IPS-15b (cell line): ENCODE data around the gene SLC33A1.
"Not testable (repeated sequence)": the region's sequence is repeated elsewhere in the genome, so short reads cannot be mapped to it uniquely, and the experiment has no call there.

Experiments used
- H3K27me3 ChIP-seq: one replicate; pipeline ENCODE4 v1.6.1; 2013; ENCODE audit warnings: low read length; ENCODE audit not compliant: control insufficient read depth, insufficient read depth
- H3K36me3 ChIP-seq: one replicate; pipeline ENCODE4 v1.6.1; 2013; ENCODE audit warnings: low read length; ENCODE audit not compliant: control insufficient read depth, insufficient read depth
- H3K4me1 ChIP-seq: one replicate; pipeline ENCODE4 v1.6.1; 2013; ENCODE audit warnings: mild to moderate bottlenecking, low read length; ENCODE audit not compliant: control insufficient read depth, insufficient read depth
- H3K4me3 ChIP-seq: one replicate; pipeline ENCODE4 v1.5.1; 2013; ENCODE audit warnings: low read depth, low read length
- H3K9ac ChIP-seq: one replicate; pipeline ENCODE4 v1.6.1; 2013; ENCODE audit warnings: low read depth, mild to moderate bottlenecking, low read length
- H3K9me3 ChIP-seq: one replicate; pipeline ENCODE4 v1.6.1; 2013; ENCODE audit warnings: mild to moderate bottlenecking, low read length; ENCODE audit not compliant: control insufficient read depth, insufficient read depth

The SLC33A1 gene

DNA sequence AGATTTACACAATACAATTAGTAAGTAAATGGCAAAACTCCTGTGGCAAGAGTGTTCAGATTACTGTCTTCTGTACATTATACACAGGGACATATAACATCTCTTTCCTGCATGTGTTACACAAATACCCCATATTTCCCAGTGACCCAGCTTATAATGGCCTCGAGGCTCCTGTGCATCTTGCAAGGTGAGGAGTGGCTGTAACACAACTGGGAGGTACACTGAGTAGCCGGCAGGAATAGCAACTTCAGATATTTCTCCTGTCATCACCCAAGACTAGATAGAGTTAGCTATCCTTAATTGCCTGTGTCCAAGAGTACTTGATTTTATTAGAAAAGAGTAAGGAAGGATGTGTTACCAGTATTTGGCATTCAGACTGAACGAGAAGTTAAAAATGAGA, 21.8 kb upstream of the SLC33A1 start:
- Histone ChIP-seq H3K36me3 (no peaks in the 10 kb centered on the region), H3K9me3 (no peaks in the 10 kb centered on the region), H3K4me3 (no peak overlapping the region), H3K4me1 (no peaks in the 10 kb centered on the region), H3K27me3 (no peaks in the 10 kb centered on the region), H3K9ac (no peak overlapping the region)

DNA sequence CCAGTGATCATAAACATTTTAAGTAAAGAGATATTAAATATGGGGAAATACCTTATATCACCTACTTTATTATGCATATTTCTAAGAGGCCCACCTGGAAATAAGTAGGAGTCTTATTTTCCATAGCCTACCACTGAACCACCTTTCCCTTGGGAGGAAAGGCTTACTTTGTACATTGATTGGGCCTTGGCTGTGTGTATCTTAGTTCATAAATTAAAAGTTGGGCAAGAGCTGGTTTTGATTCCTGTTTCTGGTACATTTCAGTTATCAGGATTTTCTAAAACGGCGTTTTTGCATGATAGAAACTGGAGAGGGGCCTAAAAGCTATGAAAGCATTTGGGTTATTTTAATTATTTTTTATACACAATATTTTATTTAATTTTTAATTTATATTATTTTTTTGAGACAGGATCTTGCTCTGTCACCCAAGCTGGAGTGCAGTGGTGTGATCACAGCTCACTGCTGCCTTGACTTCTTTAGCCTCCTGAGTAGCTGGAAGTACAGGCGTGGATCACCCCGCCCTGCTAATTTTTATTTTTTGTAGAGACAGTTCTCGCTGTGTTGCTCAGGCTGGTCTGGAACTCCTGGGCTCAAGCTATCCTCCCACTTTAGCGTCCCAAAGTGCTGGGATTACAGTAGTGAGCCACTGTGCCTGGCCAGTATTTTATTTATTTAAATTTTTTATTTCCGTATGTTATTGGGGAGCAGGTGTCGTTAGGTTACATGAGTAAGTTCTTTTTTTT, 18.8 kb upstream of the SLC33A1 start:
- no peak overlapping the region for H3K4me3 ChIP-seq
- H3K9me3 ChIP-seq = no peaks in the 10 kb centered on the region
- no peaks in the 10 kb centered on the region for H3K4me1 ChIP-seq
- H3K9ac ChIP-seq = no peak overlapping the region
- H3K36me3 ChIP-seq = no peaks in the 10 kb centered on the region
- no peaks in the 10 kb centered on the region for H3K27me3 ChIP-seq

DNA sequence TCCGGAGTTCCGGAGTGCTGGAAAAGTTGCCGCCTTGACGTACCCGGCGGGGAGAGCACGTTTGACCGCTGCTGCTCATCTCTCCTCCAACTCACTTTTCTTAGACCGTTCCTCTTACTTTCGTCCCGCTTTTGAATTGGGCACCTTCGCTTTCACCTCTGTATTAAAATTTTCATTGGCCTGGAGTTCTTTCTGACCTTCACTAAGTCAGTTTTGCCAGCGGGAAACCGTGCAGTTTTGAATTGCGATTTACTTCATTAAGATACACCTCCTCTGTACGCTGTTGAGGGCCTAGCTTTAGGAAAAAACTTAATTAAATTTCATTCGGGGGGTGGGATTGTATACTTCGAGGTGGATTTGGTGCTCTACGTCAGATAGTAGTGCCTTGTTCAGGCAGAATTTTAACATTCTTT, 17.5 kb upstream of the SLC33A1 start:
- Histone ChIP-seq H3K9me3 (no peaks in the 10 kb centered on the region), H3K27me3 (no peaks in the 10 kb centered on the region), H3K36me3 (no peaks in the 10 kb centered on the region), H3K9ac (peak overlapping the region; percentile 77), H3K4me3 (peak overlapping the region; percentile 81), H3K4me1 (no peaks in the 10 kb centered on the region)

DNA sequence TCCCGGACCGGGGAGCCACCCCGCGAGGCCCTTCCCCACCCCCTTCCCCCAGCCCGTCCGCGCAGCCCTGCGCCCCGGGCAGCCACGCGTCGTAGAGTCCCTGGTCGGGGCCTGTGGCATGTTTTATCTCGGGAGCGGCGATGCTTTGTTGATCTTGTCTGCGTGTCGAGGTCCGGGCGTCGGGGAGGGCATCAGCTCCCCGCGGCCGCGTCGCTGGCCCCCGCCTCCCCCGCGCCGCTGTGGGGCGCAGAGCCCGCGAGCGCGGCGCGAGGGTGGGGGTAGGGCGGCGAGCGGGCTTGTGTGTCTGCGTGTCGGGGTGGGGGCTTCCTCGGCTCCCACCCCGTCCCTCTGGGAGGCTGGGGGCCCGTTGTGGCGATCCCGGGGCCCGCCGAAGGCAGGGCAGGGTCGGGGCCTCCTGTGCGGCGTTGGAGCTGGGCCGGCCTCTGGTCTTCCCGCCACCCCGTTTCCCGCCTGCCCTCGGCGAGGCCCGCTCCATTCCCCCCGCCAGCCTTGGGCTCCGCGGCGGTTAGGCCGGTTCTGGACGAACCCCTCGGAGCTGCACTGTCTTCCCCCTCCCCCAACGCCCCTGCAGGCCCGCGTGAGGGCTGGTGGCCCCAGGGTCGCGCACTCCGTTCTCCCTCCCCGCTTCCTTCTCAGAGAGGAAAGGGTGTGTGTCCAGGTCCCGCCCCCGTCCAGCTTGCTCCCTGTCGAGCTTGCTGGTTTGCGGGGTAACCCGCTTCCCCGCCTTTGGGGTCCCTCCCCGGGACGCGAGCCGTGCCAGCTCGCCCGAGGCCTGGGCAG, 16.9 kb upstream of the SLC33A1 start:
- Histone ChIP-seq H3K27me3 (no peaks in the 10 kb centered on the region), H3K4me1 (no peaks in the 10 kb centered on the region), H3K36me3 (no peaks in the 10 kb centered on the region)

DNA sequence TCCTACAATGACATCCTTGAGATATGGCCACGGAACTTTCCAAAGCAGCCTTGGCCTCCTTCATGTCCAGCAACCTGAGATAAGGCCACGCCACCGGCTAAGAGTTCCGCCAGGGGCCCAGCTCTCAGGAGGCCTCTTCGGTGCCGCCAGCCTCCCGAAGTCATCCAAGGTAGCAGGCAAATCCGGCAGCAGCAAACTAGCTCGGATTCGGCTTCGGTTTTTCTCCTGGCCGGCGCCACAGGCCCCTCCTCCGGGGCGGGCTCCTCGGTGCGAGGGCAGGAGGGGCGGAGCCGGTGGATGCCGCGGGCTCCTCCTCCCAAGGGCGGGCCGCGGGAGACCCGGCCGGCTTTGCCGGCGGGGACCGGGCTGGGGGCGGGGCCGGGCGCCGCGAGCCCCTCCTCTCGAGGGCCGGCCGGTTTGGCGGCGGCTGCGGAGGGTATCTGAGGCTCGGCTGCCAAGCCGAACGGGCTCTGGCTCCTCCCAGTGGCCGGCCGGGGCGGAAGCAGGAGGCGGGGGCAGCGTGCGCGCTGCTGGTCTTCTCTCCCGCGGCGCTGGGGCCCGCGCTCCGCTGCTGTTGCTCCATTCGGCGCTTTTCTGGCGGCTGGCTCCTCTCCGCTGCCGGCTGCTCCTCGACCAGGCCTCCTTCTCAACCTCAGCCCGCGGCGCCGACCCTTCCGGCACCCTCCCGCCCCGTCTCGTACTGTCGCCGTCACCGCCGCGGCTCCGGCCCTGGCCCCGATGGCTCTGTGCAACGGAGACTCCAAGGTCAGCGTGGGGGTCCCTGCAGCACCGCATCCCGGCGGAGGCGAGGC, 16.1 kb upstream of the SLC33A1 start, which contains the start of gene GMPS:
TSS of gene GMPS (plus strand) at position 518 of the 812 bp plus-strand sequence. CDS start at position 739, 221 bp downstream.
- Histone ChIP-seq H3K4me1 (no peaks in the 10 kb centered on the region), H3K9ac (peak within 1 kb of the TSS; percentile 77), H3K9me3 (no peaks in the 10 kb centered on the region), H3K4me3 (peak within 1 kb of the TSS; percentile 81), H3K27me3 (no peaks in the 10 kb centered on the region), H3K36me3 (no peaks in the 10 kb centered on the region)

More for the DNA sequence above, 16.9 kb upstream of the SLC33A1 start:
- H3K9ac ChIP-seq = peak overlapping the region; percentile 77
- peak overlapping the region; percentile 81 for H3K4me3 ChIP-seq
- H3K9me3 ChIP-seq = no peaks in the 10 kb centered on the region

DNA sequence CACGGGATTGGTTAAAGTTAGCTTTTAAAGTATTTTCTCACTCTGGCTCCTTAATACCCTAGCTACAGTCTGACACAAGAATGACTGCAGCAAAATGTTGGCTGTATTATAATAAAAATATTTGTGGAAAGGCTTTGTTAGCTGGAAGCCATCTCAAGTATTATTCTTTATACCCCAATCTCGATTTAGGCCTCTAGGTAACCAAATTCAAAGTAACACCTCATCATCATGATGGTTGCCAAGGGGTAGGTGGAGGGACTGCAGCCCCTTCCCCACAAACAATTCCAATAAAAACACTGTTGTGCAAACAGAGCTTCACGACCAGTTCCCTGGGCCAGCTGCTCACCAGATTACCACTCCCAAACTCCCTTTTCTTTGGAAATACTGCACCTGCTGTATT, 15.5 kb upstream of the SLC33A1 start:
- no peaks in the 10 kb centered on the region for H3K4me1 ChIP-seq
- peak overlapping the region; percentile 63 for H3K9ac ChIP-seq
- peak overlapping the region; percentile 62 for H3K4me3 ChIP-seq
- H3K36me3 ChIP-seq = no peaks in the 10 kb centered on the region
- H3K9me3 ChIP-seq = no peaks in the 10 kb centered on the region
- H3K27me3 ChIP-seq = no peaks in the 10 kb centered on the region

DNA sequence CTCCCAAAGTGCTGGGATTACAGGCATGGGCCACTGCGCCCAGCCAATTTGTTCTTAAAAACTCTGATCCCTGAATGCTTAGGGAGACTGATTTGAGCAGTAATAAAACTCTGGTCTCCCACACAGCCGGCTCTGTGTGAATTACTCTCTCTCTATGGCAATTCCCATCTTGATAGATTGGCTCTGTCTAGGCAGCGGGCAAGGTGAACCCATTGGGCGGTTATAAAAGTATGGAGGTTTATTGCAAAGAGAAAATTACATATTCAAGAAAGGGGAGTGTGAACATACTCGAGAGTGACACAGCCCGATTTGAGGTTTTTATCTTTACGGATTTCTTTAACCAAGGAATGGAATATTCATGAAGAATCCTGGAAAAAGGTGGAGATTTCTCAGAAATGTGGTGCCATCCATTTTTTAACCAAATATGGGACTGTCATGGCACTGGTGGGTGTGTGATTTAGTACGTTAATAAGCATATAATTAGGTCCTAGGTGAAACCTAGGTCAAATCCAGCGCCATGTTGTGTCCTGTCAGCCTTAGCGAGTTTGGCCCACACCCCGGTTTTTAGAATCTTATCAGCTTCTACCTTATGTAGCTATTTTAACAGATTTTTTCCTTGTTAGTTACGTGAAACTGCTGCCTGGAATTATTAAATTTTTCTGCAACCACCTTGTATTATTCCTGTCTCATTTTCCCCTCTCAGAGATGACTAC, 9.0 kb upstream of the SLC33A1 start:
- H3K36me3 ChIP-seq = no peaks in the 10 kb centered on the region
- H3K9ac ChIP-seq = no peak overlapping the region
- no peak overlapping the region for H3K4me3 ChIP-seq
- H3K9me3 ChIP-seq = no peaks in the 10 kb centered on the region
- no peaks in the 10 kb centered on the region for H3K4me1 ChIP-seq
- H3K27me3 ChIP-seq = no peaks in the 10 kb centered on the region

DNA sequence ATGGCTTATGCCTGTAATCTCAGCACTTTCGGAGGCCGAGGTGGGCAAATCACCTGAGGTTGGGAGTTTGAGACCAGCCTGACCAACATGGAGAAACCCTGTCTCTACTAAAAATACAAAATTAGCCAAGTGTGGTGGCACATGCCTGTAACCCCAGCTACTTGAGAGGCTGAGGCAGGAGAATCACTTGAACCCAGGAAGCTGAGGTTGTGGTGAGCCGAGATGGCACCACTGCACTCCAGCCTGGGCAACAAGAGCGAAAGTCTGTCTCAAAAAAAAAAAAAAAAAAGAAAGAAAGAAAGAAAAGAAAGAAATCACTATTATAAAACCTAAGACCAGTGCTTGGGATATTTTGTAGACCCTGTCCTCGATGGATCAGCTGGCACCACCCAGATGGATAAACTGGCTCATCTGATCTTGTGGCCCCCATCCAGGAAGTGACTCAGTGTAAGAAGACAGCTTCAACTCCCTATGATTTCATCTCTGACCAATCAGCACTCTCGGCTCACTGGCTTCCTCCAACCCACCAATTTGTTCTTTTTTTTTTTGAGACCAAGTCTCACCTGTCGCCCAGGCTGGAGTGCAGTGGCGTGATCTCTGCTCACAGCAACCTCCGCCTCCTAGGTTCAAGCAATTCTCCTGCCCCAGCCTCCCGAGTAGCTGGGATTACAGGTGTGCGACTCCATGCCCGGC, 8.2 kb upstream of the SLC33A1 start:
- H3K27me3 ChIP-seq, H3K9ac ChIP-seq, H3K36me3 ChIP-seq, H3K4me1 ChIP-seq, H3K9me3 ChIP-seq, H3K4me3 ChIP-seq: not testable (repeated sequence)

DNA sequence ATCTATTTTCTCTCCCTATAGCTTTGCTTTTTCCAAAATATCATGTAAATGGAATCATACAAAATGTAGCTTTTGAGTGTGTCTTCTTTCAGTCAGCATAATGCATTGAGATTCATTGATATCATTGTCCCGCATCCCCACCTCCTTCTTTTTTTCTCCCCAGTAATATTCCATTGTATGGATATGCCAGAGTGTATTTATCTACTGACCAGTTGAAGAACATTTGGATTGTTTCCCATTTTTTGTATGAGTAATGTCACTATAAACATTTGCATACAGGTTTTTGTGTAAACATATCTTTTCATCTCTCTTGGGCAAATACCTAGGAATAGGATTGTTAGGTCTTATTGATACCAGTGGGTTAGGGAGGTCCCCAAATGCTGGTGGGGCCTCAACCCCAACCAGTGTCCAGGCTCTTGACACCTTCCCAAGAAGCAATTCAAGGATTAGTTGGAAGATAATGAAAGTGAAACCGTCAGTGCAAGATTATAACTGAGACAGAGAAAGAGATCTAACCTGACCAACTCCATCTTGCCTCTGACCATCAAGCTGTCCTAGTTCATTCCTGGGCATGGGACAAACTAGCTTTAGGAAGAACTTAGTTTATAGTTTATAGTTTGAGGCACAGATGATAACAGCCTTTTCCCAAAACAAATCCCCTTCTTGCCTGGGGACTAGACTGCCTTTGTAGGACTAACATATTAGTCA, 7.4 kb upstream of the SLC33A1 start:
- Histone ChIP-seq H3K9ac (no peak overlapping the region), H3K9me3 (no peaks in the 10 kb centered on the region), H3K36me3 (no peaks in the 10 kb centered on the region), H3K4me3 (no peak overlapping the region), H3K4me1 (no peaks in the 10 kb centered on the region), H3K27me3 (no peaks in the 10 kb centered on the region)

DNA sequence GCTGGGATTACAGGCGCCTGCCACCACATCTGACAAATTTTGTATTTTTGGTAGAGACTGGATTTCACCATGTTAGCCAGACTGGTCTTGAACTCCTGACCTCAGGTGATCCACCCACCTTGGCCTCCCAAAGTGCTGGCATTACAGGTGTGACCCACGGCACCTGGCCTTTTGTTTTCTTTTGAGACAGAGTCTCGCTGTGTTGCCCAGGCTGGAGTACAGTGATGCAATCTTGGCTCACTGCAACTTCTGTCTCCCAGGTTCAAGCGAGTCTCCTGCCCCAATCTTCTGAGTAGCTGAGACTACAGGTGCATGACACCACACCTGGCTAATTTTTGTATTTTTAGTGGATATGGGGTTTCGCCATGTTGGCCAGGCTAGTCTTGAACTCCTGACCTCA, 6.2 kb upstream of the SLC33A1 start:
- not testable (repeated sequence) for H3K4me3 ChIP-seq, H3K36me3 ChIP-seq, H3K9ac ChIP-seq, H3K9me3 ChIP-seq, H3K4me1 ChIP-seq, H3K27me3 ChIP-seq
